HCT116 (cell line): ENCODE results near the gene GATAD1.

Source experiments
- EZH2 ChIP-seq: fragments of 200-600 bp; sonication (generic); IDR thresholded peaks from 2 replicates; pipeline ENCODE4 v1.6.1; 2017; ENCODE audit warnings: antibody characterized with exemption, mixed run types
- POLR2A ChIP-seq: IDR thresholded peaks from 2 replicates; pipeline ENCODE4 v1.7.0; 2011; ENCODE audit warnings: borderline replicate concordance; ENCODE audit not compliant: insufficient read depth, insufficient read length; ENCODE audit errors: extremely low read depth
- TF ChIP-seq, protein P1 (sequence below), 3 experiments: fragments of 200-600 bp in 1 of 3; sonication (generic) in 1 of 3; IDR thresholded peaks in 2 of 3; conservative IDR thresholded peaks in 1 of 3; 2 replicates each; pipeline ENCODE4 v1.5.1; 2012 to 2017; ENCODE audit warnings: low read depth in 2 of 3, low read length in 2 of 3, antibody characterized with exemption in 1 of 3, borderline replicate concordance in 1 of 3, control low read depth in 1 of 3, mild to moderate bottlenecking in 1 of 3, mixed read lengths in 1 of 3, mixed run types in 1 of 3, moderate library complexity in 1 of 3; ENCODE audit not compliant: insufficient read depth in 1 of 3
- TF ChIP-seq, protein P2 (sequence below): IDR thresholded peaks from 2 replicates; pipeline ENCODE4 v1.6.1; 2012; ENCODE audit warnings: low read depth

GRCh38 chr7:92425311-92425947 lies 21.9 kb upstream of the GATAD1 start:
- no peak for TF ChIP-seq POLR2A
- TF ChIP-seq, protein P1, sequence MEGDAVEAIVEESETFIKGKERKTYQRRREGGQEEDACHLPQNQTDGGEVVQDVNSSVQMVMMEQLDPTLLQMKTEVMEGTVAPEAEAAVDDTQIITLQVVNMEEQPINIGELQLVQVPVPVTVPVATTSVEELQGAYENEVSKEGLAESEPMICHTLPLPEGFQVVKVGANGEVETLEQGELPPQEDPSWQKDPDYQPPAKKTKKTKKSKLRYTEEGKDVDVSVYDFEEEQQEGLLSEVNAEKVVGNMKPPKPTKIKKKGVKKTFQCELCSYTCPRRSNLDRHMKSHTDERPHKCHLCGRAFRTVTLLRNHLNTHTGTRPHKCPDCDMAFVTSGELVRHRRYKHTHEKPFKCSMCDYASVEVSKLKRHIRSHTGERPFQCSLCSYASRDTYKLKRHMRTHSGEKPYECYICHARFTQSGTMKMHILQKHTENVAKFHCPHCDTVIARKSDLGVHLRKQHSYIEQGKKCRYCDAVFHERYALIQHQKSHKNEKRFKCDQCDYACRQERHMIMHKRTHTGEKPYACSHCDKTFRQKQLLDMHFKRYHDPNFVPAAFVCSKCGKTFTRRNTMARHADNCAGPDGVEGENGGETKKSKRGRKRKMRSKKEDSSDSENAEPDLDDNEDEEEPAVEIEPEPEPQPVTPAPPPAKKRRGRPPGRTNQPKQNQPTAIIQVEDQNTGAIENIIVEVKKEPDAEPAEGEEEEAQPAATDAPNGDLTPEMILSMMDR (IDR thresholded peaks at IDR 0.05 in 2 of 3, conservative IDR thresholded peaks at IDR 0.05 in 1 of 3; ENCODE audit: borderline replicate concordance in 1 of 3, insufficient read depth in 1 of 3, low read depth in 2 of 3, low read length in 2 of 3) = no peak
- TF ChIP-seq, protein P2, sequence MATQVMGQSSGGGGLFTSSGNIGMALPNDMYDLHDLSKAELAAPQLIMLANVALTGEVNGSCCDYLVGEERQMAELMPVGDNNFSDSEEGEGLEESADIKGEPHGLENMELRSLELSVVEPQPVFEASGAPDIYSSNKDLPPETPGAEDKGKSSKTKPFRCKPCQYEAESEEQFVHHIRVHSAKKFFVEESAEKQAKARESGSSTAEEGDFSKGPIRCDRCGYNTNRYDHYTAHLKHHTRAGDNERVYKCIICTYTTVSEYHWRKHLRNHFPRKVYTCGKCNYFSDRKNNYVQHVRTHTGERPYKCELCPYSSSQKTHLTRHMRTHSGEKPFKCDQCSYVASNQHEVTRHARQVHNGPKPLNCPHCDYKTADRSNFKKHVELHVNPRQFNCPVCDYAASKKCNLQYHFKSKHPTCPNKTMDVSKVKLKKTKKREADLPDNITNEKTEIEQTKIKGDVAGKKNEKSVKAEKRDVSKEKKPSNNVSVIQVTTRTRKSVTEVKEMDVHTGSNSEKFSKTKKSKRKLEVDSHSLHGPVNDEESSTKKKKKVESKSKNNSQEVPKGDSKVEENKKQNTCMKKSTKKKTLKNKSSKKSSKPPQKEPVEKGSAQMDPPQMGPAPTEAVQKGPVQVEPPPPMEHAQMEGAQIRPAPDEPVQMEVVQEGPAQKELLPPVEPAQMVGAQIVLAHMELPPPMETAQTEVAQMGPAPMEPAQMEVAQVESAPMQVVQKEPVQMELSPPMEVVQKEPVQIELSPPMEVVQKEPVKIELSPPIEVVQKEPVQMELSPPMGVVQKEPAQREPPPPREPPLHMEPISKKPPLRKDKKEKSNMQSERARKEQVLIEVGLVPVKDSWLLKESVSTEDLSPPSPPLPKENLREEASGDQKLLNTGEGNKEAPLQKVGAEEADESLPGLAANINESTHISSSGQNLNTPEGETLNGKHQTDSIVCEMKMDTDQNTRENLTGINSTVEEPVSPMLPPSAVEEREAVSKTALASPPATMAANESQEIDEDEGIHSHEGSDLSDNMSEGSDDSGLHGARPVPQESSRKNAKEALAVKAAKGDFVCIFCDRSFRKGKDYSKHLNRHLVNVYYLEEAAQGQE = no peak
- TF ChIP-seq EZH2 = no peak
